HepG2 (cell line): ENCODE data around the gene STBD1. TPM values are rescaled to one million over a fixed set of nuclear protein-coding genes. Genes with fewer than 3 reads are reported as not detected.

Experiments
- GATAD1 ChIP-seq: IDR thresholded peaks from 2 replicates; pipeline ENCODE4 v1.6.1; 2016; ENCODE audit warnings: missing genetic modification reagents, missing compliant biosample characterization
- ISX ChIP-seq: sonication (generic); formaldehyde crosslinking; conservative IDR thresholded peaks from 2 replicates; pipeline ENCODE4 v1.5.0; 2020; ENCODE audit warnings: missing genetic modification reagents
- KAT7 ChIP-seq: IDR thresholded peaks from 2 replicates; pipeline ENCODE4 v1.6.1; 2018; ENCODE audit warnings: borderline replicate concordance, missing compliant biosample characterization
- NCOA1 ChIP-seq: sonication (generic); formaldehyde crosslinking; IDR thresholded peaks from 2 replicates; pipeline ENCODE4 v1.9.0; 2021; ENCODE audit warnings: missing genetic modification reagents
- NPAS2 ChIP-seq: sonication (generic); formaldehyde crosslinking; IDR thresholded peaks from 2 replicates; pipeline ENCODE4 v1.8.0; 2022; ENCODE audit warnings: mild to moderate bottlenecking, missing genetic modification reagents, borderline replicate concordance
- ZBTB3 ChIP-seq: sonication (generic); formaldehyde crosslinking; IDR thresholded peaks from 2 replicates; pipeline ENCODE4 v1.4.0; 2020; ENCODE audit warnings: low read depth, mild to moderate bottlenecking, moderate library complexity, missing genetic modification reagents, borderline replicate concordance
- ZNF382 ChIP-seq: sonication (generic); formaldehyde crosslinking; IDR thresholded peaks from 2 replicates; pipeline ENCODE4 v1.5.0; 2020; ENCODE audit warnings: missing genetic modification reagents, mild to moderate bottlenecking, borderline replicate concordance
- ZNF441 ChIP-seq: sonication (generic); formaldehyde crosslinking; IDR thresholded peaks from 2 replicates; pipeline ENCODE4 v1.7.0; 2021; ENCODE audit warnings: missing genetic modification reagents, borderline replicate concordance
- ZNF563 ChIP-seq: sonication (generic); formaldehyde crosslinking; IDR thresholded peaks from 2 replicates; pipeline ENCODE4 v1.8.0; 2022; ENCODE audit warnings: mild to moderate bottlenecking, moderate library complexity, missing genetic modification reagents
- ZNF737 ChIP-seq: sonication (generic); formaldehyde crosslinking; IDR thresholded peaks from 2 replicates; pipeline ENCODE4 v1.5.0; 2020; ENCODE audit warnings: missing genetic modification reagents, mild to moderate bottlenecking, borderline replicate concordance
- polyA plus RNA-seq, 8 experiments: library from polyadenylated mRNA; depleted of rRNA in 3 of 8; stranded (reverse) in 7 of 8; unstranded in 1 of 8; fragments of >200 nt; fragmentation: Illumina TruSeq in 4 of 8; extraction: Trizol in 4 of 8; gene quantifications; 2 replicates each; pipeline versions ENCODE4 v1.2.1 to v1.2.3, GENCODE V29; 2011 to 2016; ENCODE audit warnings: low read depth in 4 of 8, missing spikeins in 1 of 8, mixed read lengths in 1 of 8; ENCODE audit not compliant: insufficient read depth in 1 of 8
- total RNA-seq, 5 experiments: library from RNA; depleted of rRNA; stranded (reverse); fragments of >200 nt; fragmentation: Illumina TruSeq; extraction: Trizol; gene quantifications; 2 replicates each; pipeline ENCODE4 v1.2.3, GENCODE V29; 2016; ENCODE audit warnings: low read depth in 1 of 5
- TF ChIP-seq, protein P1 (sequence below): sonication (generic); formaldehyde crosslinking; IDR thresholded peaks from 2 replicates; pipeline ENCODE4 v1.4.0; 2020; ENCODE audit warnings: mild to moderate bottlenecking, missing genetic modification reagents
- TF ChIP-seq, protein P2 (sequence below): sonication (generic); formaldehyde crosslinking; IDR thresholded peaks from 2 replicates; pipeline ENCODE4 v1.5.0; 2020; ENCODE audit warnings: mild to moderate bottlenecking, missing genetic modification reagents, borderline replicate concordance
- TF ChIP-seq, protein P3 (sequence below), 2 experiments: sonication (generic) in 1 of 2; formaldehyde crosslinking in 1 of 2; IDR thresholded peaks; 2 replicates each; pipeline versions ENCODE4 v1.4.0 to v1.6.1; 2018 to 2020; ENCODE audit warnings: missing genetic modification reagents in 2 of 2, borderline replicate concordance in 1 of 2, low read depth in 1 of 2, mild to moderate bottlenecking in 1 of 2, missing biosample characterization in 1 of 2

Gene STBD1
- total and polyA plus RNA-seq, 2 of the 13 experiments (the other 11 are each of a cell fraction or from before 2014, with no cell fraction given): 2.8 to 4.3 TPM

DNA sequence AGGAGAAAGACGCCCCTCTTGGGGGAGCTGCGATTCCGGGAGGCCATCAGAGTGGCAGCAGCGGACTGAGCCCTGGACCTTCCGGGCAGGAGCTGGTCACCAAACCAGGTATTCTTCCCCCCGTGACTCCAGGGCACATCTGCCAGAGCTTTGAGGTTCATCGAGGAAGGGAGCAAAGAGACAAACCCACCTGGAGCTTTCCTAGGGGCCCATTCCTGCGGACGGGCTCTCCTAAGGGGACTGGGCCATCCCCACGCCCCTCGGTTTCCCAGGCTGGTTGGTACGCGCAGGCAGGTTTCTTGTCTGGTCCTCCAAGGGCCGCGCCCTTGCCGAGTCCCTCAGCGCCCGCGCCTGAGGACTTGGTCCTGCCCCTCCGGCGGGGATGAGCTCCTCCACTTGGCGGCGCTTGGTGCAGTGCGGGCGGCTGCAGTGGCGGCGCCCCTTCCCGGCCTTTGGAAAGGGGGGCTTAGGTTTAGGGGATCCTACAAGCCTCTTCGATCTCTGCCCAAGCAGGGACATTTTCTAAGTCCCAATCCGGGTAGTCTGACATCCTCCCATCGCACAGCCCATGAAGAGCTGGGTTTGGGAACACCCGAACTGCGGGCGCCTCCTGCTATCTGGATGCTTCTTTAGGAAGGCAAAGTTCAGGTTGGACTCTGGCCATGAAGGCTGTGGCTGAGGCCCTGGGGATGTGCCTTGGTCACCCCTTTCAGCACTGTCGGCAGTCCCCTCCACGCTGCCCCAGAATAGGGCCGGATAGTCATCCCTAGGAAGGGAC, 538 bp downstream of the STBD1 start (continued):
- TF ChIP-seq ZNF737 (no peak), ZNF441 (CRISPR knock-in tag) (peak; percentile 23; the same call in 1 of the 2 replicates), ZNF382 (CRISPR knock-in tag) (no peak), NCOA1 (0 out of 2 replicates have a peak, but pooled peaks have one; percentile 35), GATAD1 (CRISPR knock-in tag) (peak; percentile 34; the same call in 1 of the 2 replicates), ISX (no peak), KAT7 (peak; percentile 17; the same call in 1 of the 2 replicates), NPAS2 (0 out of 2 replicates have a peak, but pooled peaks have one; percentile 2), ZNF563 (CRISPR knock-in tag) (peak; percentile 27; the same call in 1 of the 2 replicates), ZBTB3 (CRISPR knock-in tag) (0 out of 2 replicates have a peak, but pooled peaks have one; percentile 1)
- TF ChIP-seq, protein P1, sequence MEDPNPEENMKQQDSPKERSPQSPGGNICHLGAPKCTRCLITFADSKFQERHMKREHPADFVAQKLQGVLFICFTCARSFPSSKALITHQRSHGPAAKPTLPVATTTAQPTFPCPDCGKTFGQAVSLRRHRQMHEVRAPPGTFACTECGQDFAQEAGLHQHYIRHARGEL: no peak
- TF ChIP-seq, protein P2, sequence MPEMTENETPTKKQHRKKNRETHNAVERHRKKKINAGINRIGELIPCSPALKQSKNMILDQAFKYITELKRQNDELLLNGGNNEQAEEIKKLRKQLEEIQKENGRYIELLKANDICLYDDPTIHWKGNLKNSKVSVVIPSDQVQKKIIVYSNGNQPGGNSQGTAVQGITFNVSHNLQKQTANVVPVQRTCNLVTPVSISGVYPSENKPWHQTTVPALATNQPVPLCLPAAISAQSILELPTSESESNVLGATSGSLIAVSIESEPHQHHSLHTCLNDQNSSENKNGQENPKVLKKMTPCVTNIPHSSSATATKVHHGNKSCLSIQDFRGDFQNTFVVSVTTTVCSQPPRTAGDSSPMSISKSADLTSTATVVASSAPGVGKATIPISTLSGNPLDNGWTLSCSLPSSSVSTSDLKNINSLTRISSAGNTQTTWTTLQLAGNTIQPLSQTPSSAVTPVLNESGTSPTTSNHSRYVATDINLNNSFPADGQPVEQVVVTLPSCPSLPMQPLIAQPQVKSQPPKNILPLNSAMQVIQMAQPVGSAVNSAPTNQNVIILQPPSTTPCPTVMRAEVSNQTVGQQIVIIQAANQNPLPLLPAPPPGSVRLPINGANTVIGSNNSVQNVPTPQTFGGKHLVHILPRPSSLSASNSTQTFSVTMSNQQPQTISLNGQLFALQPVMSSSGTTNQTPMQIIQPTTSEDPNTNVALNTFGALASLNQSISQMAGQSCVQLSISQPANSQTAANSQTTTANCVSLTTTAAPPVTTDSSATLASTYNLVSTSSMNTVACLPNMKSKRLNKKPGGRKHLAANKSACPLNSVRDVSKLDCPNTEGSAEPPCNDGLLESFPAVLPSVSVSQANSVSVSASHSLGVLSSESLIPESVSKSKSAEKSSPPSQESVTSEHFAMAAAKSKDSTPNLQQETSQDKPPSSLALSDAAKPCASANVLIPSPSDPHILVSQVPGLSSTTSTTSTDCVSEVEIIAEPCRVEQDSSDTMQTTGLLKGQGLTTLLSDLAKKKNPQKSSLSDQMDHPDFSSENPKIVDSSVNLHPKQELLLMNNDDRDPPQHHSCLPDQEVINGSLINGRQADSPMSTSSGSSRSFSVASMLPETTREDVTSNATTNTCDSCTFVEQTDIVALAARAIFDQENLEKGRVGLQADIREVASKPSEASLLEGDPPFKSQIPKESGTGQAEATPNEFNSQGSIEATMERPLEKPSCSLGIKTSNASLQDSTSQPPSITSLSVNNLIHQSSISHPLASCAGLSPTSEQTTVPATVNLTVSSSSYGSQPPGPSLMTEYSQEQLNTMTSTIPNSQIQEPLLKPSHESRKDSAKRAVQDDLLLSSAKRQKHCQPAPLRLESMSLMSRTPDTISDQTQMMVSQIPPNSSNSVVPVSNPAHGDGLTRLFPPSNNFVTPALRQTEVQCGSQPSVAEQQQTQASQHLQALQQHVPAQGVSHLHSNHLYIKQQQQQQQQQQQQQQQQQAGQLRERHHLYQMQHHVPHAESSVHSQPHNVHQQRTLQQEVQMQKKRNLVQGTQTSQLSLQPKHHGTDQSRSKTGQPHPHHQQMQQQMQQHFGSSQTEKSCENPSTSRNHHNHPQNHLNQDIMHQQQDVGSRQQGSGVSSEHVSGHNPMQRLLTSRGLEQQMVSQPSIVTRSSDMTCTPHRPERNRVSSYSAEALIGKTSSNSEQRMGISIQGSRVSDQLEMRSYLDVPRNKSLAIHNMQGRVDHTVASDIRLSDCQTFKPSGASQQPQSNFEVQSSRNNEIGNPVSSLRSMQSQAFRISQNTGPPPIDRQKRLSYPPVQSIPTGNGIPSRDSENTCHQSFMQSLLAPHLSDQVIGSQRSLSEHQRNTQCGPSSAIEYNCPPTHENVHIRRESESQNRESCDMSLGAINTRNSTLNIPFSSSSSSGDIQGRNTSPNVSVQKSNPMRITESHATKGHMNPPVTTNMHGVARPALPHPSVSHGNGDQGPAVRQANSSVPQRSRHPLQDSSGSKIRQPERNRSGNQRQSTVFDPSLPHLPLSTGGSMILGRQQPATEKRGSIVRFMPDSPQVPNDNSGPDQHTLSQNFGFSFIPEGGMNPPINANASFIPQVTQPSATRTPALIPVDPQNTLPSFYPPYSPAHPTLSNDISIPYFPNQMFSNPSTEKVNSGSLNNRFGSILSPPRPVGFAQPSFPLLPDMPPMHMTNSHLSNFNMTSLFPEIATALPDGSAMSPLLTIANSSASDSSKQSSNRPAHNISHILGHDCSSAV: 0 out of 2 replicates have a peak, but pooled peaks have one; percentile 24
- TF ChIP-seq, protein P3, sequence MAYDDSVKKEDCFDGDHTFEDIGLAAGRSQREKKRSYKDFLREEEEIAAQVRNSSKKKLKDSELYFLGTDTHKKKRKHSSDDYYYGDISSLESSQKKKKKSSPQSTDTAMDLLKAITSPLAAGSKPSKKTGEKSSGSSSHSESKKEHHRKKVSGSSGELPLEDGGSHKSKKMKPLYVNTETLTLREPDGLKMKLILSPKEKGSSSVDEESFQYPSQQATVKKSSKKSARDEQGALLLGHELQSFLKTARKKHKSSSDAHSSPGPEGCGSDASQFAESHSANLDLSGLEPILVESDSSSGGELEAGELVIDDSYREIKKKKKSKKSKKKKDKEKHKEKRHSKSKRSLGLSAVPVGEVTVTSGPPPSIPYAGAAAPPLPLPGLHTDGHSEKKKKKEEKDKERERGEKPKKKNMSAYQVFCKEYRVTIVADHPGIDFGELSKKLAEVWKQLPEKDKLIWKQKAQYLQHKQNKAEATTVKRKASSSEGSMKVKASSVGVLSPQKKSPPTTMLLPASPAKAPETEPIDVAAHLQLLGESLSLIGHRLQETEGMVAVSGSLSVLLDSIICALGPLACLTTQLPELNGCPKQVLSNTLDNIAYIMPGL (CRISPR knock-in tag; IDR thresholded peaks at IDR 0.05; ENCODE audit: borderline replicate concordance in 1 of 2, low read depth in 1 of 2): peak; percentile 68 to 74; a peak in 3 of 4 replicates
